ENCODE data around the gene SIRT3.

DNA sequence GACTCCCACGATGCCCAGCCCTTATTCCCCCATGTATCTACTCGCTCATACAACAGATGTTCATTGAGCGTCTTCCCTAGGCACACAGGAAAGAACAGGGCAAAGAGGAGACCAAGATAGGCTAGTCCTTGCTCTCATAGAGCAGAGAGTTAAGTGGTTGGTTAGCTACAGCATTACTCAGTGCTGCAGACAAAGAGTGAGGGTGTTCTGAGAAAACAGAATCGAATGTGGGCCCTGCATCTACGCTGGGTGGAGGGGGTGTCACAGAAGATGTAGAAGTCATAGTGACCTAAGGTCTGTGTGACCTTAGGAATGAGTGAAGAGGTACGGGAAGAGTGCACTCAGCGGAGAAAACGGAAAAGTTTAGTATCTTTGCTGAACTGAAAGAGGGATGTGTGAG, 12.9 kb upstream of the SIRT3 start:
- TF ChIP-seq ELF4 (IDR thresholded peaks at IDR 0.05) (no peak), SP1 (IDR thresholded peaks at IDR 0.05) (no peak), L3MBTL2 (conservative IDR thresholded peaks at IDR 0.05) (no peak), BHLHE40 (IDR thresholded peaks at IDR 0.05; ENCODE audit: borderline replicate concordance) (no peak)

All from HEK293T (cell line).